Measurements from ENCODE around the gene ZFHX3.

The ZFHX3 gene

DNA sequence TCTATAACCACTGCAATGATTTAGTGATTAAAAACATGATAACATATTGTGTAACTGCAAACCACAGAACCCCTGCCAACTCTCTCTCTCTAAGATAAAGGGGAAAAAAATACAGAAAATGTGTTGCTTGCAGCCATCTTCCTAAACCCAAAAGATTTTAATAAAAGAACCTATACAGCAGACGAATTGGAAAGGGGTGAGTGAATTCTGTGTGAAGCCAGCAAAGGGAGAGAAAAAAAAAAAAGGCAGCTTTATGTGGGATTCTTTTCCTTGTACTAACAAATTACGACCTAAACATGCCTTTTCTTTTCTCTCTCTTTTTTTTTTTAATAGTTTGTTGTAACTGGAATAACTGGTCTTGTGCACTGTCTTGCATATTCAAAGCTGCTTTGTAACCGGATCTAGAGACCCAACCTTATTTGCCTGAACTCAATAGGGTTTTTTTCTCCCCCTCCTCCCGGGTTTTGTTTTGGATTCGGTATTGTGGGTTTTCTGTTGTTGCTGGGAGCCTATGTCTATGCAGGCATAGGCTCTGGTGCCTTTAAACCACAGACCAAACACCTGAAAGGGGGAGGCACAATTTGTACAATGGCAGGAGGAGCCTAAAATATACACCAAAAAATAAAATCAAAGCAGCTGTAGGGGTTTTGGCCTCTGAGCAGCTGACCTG, 7.0 kb upstream of the ZFHX3 start:
- DNase-seq, result no peak

DNA sequence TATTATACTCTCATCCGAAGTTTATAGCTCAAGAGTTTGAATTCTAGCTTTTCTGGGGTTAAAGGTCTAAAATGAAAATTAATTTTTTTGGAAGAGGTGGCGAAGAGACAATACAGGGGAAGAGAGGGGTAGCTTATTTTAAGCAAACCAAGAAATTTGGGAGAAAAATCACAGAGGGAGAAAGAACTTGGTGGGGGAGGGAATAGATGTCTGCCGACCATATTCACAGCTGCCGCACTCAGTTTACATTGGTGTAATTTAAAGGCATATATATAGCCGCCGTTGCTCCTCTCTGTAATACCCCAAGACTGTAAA, 6.5 kb upstream of the ZFHX3 start:
- no peak for DNase-seq

- no peak for DNase-seq
These were observed 6.2 kb upstream of the ZFHX3 start for GRCh38 chr16:73054125-73054484.

DNA sequence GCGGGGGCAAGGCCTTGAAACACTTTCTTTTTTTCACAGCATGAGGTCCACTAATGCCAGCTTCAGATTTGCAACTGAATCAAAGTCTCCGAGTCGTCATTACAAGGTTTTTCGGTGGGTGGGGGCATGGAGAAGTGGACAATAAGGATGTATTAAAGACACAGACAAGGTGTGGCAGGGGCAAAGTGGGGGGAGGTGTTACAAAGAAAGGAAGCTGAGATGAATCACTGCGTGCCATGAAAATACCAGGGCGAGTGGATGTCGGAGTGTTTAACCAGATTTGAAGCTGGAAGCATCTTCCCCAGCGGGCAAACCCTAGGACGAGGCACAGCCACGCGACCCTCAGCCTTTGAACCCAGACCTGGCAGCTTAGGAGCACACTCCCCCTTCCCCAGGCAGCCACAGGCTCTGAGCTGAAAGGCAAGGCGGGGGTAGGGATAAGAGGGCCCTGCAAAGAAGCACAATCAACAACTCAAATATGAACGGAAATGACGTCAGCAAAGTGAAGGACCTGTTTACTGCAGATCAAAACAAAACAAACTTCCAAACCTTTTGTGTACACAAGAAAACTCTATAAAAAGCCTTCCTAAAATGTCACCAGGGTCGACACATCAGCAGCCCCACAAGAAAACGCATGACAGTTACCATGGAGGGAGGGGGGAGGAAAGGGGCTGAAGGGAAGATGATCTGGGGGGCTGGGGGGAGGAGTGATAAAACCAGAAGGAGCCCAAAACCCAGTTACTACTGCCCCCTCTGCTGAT, 5.6 kb upstream of the ZFHX3 start:
- no peak for DNase-seq

DNA sequence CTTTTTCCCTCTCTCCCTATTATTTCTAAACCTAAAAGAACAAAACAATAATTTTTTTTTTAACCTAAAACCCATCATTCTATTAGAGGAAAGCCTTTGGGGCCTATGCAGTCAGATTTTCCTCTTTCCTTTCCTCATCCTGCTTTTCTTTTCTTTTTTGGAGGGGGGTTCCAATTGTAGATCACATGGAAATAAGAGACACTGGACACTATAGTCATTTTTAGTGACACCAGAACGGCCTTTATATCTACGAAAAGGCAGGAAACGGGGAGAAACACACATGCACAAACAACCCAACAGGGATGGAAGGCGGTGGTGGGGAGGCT, 5.1 kb upstream of the ZFHX3 start:
- DNase-seq, result no peak

- DNase-seq, result no peak
These were observed 4.6 kb upstream of the ZFHX3 start for GRCh38 chr16:73052576-73052975.

- no peak for DNase-seq
These were observed 4.0 kb upstream of the ZFHX3 start for GRCh38 chr16:73051961-73052360.

- no peak for DNase-seq
These were observed 3.3 kb upstream of the ZFHX3 start for GRCh38 chr16:73051226-73051625.

GRCh38 chr16:73050201-73051099, 2.5 kb upstream of the ZFHX3 start:
- DNase-seq, result no peak

DNA sequence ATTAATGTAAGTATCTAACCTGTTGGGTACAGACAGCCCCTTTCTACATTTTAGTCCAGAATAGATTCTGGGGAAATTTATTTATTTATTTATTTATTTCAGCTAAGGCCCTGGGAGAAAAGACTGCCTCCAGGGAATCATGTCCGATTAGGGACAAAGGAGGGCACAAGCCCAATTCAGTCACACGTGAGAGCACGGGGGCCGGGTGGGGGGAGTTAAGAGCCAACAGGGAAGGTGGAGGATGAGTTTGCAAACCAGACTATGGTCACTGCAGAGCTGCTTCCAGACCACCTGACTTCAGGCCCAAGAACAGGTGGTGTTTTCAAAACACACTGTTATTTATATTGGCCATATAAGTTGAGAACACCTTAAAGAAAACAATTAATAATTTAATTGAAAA, 1.6 kb upstream of the ZFHX3 start:
- no peak for DNase-seq

GRCh38 chr16:73049091-73049490, 1.2 kb upstream of the ZFHX3 start:
- DNase-seq, result no peak

GRCh38 chr16:73048292-73049080, 558 bp upstream of the ZFHX3 start:
- no peak for DNase-seq

- no peak for DNase-seq
These were observed 750 bp downstream of the ZFHX3 start for GRCh38 chr16:73047221-73047535.

GRCh38 chr16:73046849-73047214, 1.1 kb downstream of the ZFHX3 start:
- DNase-seq, result no peak

- DNase-seq, result no peak
These were observed 1.6 kb downstream of the ZFHX3 start for GRCh38 chr16:73046202-73046848.

GRCh38 chr16:73043828-73044467, 4.0 kb downstream of the ZFHX3 start:
- DNase-seq, result no peak

DNA sequence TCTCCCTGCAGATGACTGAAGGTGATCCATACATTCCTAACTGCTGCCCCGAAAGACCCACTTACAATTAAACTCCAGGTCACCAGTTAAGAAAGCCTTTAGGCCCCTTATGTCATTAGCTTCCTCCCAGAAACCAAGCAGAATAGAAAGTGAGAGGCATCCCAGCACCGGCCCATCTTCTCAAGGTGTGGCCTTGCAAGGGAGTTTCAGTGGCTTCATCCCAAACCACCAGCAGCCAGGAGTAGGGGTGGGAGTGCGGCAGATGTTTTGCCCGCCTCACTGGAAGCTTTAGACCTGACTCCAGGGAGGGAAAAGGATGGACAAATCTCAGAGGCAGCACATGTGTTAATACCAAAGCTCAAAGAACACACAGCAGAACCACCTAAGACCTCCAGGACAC, 5.1 kb downstream of the ZFHX3 start:
- DNase-seq, result no peak

DNA sequence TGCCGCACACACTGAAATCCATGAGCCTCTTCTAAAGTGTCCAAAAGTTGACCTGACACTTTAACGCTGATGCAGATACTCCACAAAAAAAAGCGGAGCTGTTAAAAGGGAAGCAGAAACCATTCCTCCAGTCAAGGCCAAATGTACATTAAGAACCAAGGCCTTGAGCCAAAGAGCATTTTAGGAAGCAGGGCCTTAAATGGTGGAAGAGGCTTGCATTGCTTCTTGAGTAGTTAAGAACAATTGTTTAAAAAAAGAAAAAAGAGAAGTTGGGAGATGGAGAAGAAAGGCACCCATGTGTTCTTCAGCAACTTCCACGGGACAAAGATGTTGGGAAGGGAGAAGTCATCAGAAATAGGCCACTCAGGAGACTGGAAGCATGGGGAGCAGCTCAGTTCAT, 6.3 kb downstream of the ZFHX3 start:
- DNase-seq, result no peak

GRCh38 chr16:73040735-73041402, 7.1 kb downstream of the ZFHX3 start:
- DNase-seq, result no peak

- DNase-seq, result no peak
These were observed 7.8 kb downstream of the ZFHX3 start for GRCh38 chr16:73040136-73040535.

- DNase-seq, result no peak
These were observed 9.9 kb downstream of the ZFHX3 start for GRCh38 chr16:73037845-73038570.

Measured in GOT3 (cell line).